ENCODE measurements around the gene PDCD6IP.

The PDCD6IP gene

GRCh38 chr3:33874815-33875214 is 76.4 kb downstream of the PDCD6IP start:
- no peak overlapping the region for H3K27ac ChIP-seq
- TF ChIP-seq CTCF (conservative IDR thresholded peaks at IDR 0.05) (no peak), ZFX (IDR thresholded peaks at IDR 0.05) (no peak)

- no peak overlapping the region for H3K27ac ChIP-seq
- TF ChIP-seq CTCF (conservative IDR thresholded peaks at IDR 0.05) (no peak), ZFX (IDR thresholded peaks at IDR 0.05) (no peak)
Measured at GRCh38 chr3:33875680-33876079, 77.2 kb downstream of the PDCD6IP start.

- no peak overlapping the region for H3K27ac ChIP-seq
- no peak for TF ChIP-seq CTCF (conservative IDR thresholded peaks at IDR 0.05)
Measured at GRCh38 chr3:33877187-33877586, 78.8 kb downstream of the PDCD6IP start.

- no peak for TF ChIP-seq ZFX (IDR thresholded peaks at IDR 0.05)
- TF ChIP-seq CTCF (conservative IDR thresholded peaks at IDR 0.05) = no peak
- H3K27ac ChIP-seq = no peak overlapping the region
Measured at GRCh38 chr3:33879540-33879939, 81.1 kb downstream of the PDCD6IP start.

- H3K27ac ChIP-seq = no peak overlapping the region
Measured at GRCh38 chr3:33881156-33882064, 83.0 kb downstream of the PDCD6IP start.

GRCh38 chr3:33882296-33882695 is 83.9 kb downstream of the PDCD6IP start:
- TF ChIP-seq ZFX (IDR thresholded peaks at IDR 0.05) (no peak), CTCF (conservative IDR thresholded peaks at IDR 0.05) (no peak)
- H3K27ac ChIP-seq = no peak overlapping the region

More at GRCh38 chr3:33881156-33882064, 83.0 kb downstream of the PDCD6IP start:
- TF ChIP-seq CTCF (conservative IDR thresholded peaks at IDR 0.05) = no peak
- no peak for TF ChIP-seq ZFX (IDR thresholded peaks at IDR 0.05)

- TF ChIP-seq CTCF (conservative IDR thresholded peaks at IDR 0.05) (peak; percentile 82), ZFX (IDR thresholded peaks at IDR 0.05) (no peak)
- no peak overlapping the region for H3K27ac ChIP-seq
Measured at GRCh38 chr3:33883538-33883950, 85.1 kb downstream of the PDCD6IP start.
